A673 (cell line): Measurements from ENCODE around the gene PGP.

Experiments used
- CTCF ChIP-seq: fragments of 300-800, 200-600 bp; sonication (generic); conservative IDR thresholded peaks from 2 replicates; pipeline ENCODE4 v1.5.1; 2017; ENCODE audit warnings: low read depth, mild to moderate bottlenecking, antibody characterized with exemption, low read length, moderate library complexity, mixed read lengths
- EZH2 ChIP-seq: fragments of 200-600 bp; sonication (generic); IDR thresholded peaks from 2 replicates; pipeline ENCODE4 v1.6.1; 2017; ENCODE audit warnings: borderline replicate concordance, low read depth, mild to moderate bottlenecking, mixed read lengths, antibody characterized with exemption, low read length; ENCODE audit not compliant: poor library complexity, severe bottlenecking

DNA sequence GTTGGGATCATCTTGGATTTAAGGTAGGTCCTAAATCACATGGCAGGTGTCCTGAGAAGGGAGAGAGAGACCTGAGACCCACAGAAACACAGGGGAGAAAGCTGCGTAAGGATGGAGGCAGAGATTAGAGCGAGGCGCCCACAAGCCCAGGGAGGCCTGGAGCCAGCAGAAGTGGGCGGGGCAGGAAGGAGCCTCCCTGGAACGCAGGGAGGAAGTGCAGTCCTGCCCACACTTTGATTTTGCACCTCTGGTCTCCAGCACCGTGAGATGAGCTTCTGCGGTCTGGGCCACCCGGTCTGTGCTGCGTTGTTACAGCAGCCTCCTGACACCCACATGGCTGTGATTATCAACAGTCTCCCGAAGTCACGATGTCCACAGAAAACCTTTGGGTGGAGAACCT is 28.0 kb upstream of the PGP start:
- TF ChIP-seq CTCF (no peak), EZH2 (no peak)
